Neural crest cell (in vitro differentiated cells): ENCODE results near the gene ZSCAN5A. TPM values are rescaled to one million over a fixed set of nuclear protein-coding genes. Genes with fewer than 3 reads are reported as not detected.

ENCODE experiments used
- DNase-seq: peaks from one replicate; pipeline ENCODE4 v3.0.0; 2021; ENCODE audit warnings: low read depth, mixed read lengths, low spot score
- H3K27ac Mint-ChIP-seq: one replicate; pipeline ENCODE4 v1.8.0; 2021; ENCODE audit warnings: mild to moderate bottlenecking, mixed read lengths; ENCODE audit not compliant: unreplicated experiment
- H3K27me3 Mint-ChIP-seq: 2 replicates; pipeline ENCODE4 v1.8.0; 2021; ENCODE audit warnings: low read depth, mild to moderate bottlenecking, mixed read lengths
- H3K36me3 Mint-ChIP-seq: 2 replicates; pipeline ENCODE4 v1.8.0; 2021; ENCODE audit warnings: low read depth, mild to moderate bottlenecking, mixed read lengths
- H3K4me1 Mint-ChIP-seq: 2 replicates; pipeline ENCODE4 v1.8.0; 2021; ENCODE audit warnings: mixed read lengths
- H3K4me3 Mint-ChIP-seq: one replicate; pipeline ENCODE4 v1.8.0; 2021; ENCODE audit warnings: mild to moderate bottlenecking, mixed read lengths
- H3K9me3 Mint-ChIP-seq: 2 replicates; pipeline ENCODE4 v1.8.0; 2021; ENCODE audit warnings: mixed read lengths
- CTCF ChIP-seq: fragments of 200-600 bp; sonication (generic); conservative IDR thresholded peaks from 2 replicates; pipeline ENCODE4 v1.5.0; 2021; ENCODE audit warnings: antibody characterized with exemption, mild to moderate bottlenecking
- total RNA-seq: library from RNA; stranded (reverse); gene quantifications from 2 replicates; pipeline ENCODE4 v1.2.1, GENCODE V29; 2021

Gene ZSCAN5A
- total RNA-seq, 1 donor from 2014 or later = 14.7 TPM

DNA sequence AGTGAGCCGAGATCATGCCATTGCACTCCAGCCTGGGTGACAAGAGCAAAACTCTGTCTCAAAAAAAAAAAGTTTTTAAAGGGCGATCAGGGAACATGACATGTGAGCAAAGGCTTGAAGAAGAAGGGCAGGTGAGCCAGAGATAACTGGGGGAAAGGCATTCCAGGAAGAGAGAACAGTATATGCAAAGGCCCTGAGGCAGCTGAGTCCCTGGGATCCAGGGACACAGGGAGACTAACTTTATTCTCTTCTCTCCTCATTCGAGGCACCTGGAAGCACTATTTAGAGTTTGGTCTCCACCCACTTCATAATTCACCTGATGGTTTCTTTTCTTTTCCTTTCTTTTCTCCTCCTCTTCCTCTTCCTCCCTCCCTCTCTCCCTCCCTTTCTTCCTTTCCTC, 17.6 kb downstream of the ZSCAN5A start:
- no peak overlapping the region for H3K27ac Mint-ChIP-seq
- no peak for DNase-seq
- H3K36me3 Mint-ChIP-seq = peaks cover 26% of the 10 kb centered on the region

DNA sequence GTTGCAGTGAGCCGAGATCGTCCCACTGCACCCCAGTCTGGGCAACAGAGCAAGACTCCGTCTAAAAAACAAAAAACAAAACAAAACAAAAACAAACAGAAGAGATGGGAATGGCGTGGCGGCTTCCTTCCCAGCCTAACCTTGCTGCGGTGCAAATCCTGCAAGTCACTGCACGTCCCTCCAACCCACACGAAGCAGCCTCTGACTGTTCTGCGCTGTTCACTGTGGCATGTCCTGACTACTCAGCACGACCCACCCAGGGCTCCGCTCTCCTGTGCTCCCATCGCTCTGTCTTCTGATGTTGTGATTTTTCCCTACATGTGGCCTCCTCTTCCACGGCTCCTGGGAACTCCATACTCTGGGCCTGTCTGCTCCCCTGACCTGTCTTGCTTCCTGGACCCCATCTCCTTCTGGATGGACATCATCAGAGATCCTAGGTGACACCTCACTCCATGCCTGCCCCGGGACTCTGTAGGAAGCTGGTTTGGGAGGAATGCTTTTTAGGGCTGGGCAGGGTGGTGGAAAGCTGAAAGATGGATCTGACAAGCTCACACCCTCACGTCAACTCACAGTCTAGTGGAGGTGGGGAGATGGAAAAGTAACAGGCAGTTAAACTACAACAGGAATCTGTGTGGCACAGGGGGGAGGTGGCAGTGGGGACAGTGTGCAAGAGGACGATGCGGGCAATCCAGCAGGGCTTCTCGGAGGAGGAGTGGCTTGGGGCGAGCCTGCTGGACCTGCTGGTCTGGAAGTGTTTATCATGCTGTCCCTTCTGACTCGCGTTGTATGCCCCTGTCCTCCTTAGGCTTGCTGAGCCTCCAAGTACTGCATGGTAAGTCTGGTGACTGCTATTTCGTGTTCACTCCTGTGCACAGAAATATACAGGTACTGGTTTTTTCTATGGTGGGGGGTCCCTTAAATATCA, 18.8 kb downstream of the ZSCAN5A start:
- H3K36me3 Mint-ChIP-seq = peaks cover 31% of the 10 kb centered on the region
- H3K9me3 Mint-ChIP-seq = peaks cover 6% of the 10 kb centered on the region
- no peaks in the 10 kb centered on the region for H3K27me3 Mint-ChIP-seq
- H3K4me1 Mint-ChIP-seq = peaks cover 10% of the 10 kb centered on the region
- no peak overlapping the region for H3K4me3 Mint-ChIP-seq
- DNase-seq = no peak
- H3K27ac Mint-ChIP-seq = no peak overlapping the region
- TF ChIP-seq CTCF = no peak

More for the DNA sequence above, 17.6 kb downstream of the ZSCAN5A start:
- Mint-ChIP-seq H3K4me1 (peaks cover 10% of the 10 kb centered on the region), H3K4me3 (no peak overlapping the region), H3K27me3 (no peaks in the 10 kb centered on the region), H3K9me3 (peaks cover 6% of the 10 kb centered on the region)
- TF ChIP-seq CTCF = no peak

DNA sequence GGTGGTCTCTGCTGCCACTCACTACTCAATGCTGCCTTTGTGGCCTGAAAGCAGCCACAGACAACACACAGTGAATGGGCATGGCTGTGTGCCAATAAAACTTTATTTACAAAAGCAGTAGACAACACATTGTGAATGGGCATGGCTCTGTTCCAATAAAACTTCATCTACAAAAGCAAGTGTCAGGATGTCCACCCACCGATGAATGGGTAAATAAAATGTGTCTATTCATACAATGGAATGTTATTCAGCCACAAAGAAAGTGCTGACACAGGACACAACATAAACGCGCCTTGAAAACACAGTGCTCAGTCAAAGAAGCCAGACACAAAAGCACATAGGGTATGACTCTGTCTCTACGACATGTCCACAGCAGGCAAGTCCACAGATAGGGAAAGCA, 20.1 kb downstream of the ZSCAN5A start:
- Mint-ChIP-seq H3K4me1 (peaks cover 10% of the 10 kb centered on the region), H3K36me3 (peaks cover 31% of the 10 kb centered on the region), H3K9me3 (peaks cover 6% of the 10 kb centered on the region), H3K27ac (no peak overlapping the region), H3K27me3 (no peaks in the 10 kb centered on the region), H3K4me3 (no peak overlapping the region)
- no peak for DNase-seq
- TF ChIP-seq CTCF = no peak

DNA sequence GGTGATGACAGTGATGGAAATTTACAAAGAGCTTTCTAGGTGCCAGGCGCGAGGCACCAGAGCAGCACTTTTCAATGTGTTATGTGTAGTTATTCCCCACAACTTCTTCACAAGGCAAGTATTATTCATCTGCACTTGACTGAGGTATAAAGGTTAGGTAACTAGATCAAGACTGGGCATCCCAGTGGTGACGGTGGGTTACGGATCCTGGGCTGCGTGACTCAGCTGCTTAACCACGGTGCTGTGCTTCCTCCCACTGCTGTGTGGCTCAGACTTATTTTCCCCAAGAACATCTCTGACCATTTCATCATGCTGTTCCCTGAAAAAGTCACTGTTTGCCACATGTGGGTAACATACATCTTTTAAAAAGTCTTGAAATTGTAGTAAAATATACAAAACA, 22.8 kb downstream of the ZSCAN5A start:
- TF ChIP-seq CTCF = no peak
- Mint-ChIP-seq H3K4me3 (no peak overlapping the region), H3K36me3 (peaks cover 39% of the 10 kb centered on the region), H3K27me3 (no peaks in the 10 kb centered on the region), H3K9me3 (peaks cover 6% of the 10 kb centered on the region), H3K27ac (no peak overlapping the region), H3K4me1 (peaks cover 10% of the 10 kb centered on the region)
- no peak for DNase-seq

DNA sequence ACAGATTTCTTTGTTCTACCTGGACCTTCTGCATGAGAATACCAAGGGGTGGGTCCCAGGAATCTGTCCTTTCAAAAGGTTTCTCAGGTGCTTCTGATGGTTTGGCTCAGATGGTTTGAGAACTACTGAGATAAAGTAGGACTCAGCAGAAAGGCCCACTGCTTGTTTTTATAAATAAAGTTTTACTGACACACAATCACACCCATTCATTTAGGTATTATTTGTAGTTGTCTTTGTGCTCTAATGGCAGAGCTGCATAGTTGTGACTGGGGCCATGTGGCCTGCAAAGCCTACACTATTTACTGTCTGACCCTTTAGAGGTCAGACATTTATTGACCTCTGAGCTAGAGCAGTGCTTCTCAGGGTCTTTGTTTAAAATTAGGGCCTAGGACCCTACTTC, 24.5 kb downstream of the ZSCAN5A start:
- TF ChIP-seq CTCF = no peak
- Mint-ChIP-seq H3K27ac (no peak overlapping the region), H3K4me3 (no peak overlapping the region), H3K27me3 (no peaks in the 10 kb centered on the region), H3K9me3 (peaks cover 6% of the 10 kb centered on the region), H3K4me1 (peaks cover 10% of the 10 kb centered on the region), H3K36me3 (peaks cover 35% of the 10 kb centered on the region)
- no peak for DNase-seq
